Kidney (tissue), 14 donors: ENCODE results near the gene C2orf92. TPM values are rescaled to one million over a fixed set of nuclear protein-coding genes. Genes with fewer than 3 reads are reported as not detected.

Experiments
- DNase-seq, 5 donors: peaks; one replicate each; pipeline ENCODE4 v3.0.0-alpha.2; 2013 to 2020
- FAIRE-seq: peaks from 2 replicates; lab custom pipeline; 2012; peaks lifted over from hg19 to GRCh38; lab: Jason Lieb, UNC
- H3K27ac ChIP-seq, 2 donors: one replicate each; pipeline ENCODE4 v1.7.0; 2013; ENCODE audit warnings: low read depth in 2 of 2, low read length in 2 of 2, inconsistent platforms in 1 of 2
- H3K27me3 ChIP-seq: one replicate; pipeline ENCODE4 v1.7.1; 2013; ENCODE audit warnings: low read length, inconsistent platforms; ENCODE audit not compliant: control insufficient read depth, insufficient read depth
- H3K36me3 ChIP-seq, 3 donors: one replicate each; pipeline versions ENCODE4 v1.7.0 to v1.7.1; 2013; ENCODE audit warnings: low read length in 3 of 3, control low read depth in 1 of 3, inconsistent platforms in 1 of 3; ENCODE audit not compliant: insufficient read depth in 3 of 3, control insufficient read depth in 2 of 3
- H3K4me1 ChIP-seq, 3 donors: one replicate each; pipeline versions ENCODE4 v1.7.0 to v1.7.1; 2013; ENCODE audit warnings: low read length in 3 of 3, inconsistent platforms in 1 of 3, low read depth in 1 of 3; ENCODE audit not compliant: control insufficient read depth in 2 of 3, insufficient read depth in 2 of 3
- H3K4me3 ChIP-seq, 3 donors: one replicate each; pipeline versions ENCODE4 v1.7.0 to v1.8.1; 2013; ENCODE audit warnings: low read length in 3 of 3, control low read depth in 1 of 3, inconsistent platforms in 1 of 3
- H3K9ac ChIP-seq, 3 donors: one replicate each; pipeline versions ENCODE4 v1.7.0 to v1.7.1; 2013; ENCODE audit warnings: low read length in 3 of 3, control low read depth in 1 of 3, inconsistent platforms in 1 of 3
- H3K9me3 ChIP-seq, 3 donors: one replicate each; pipeline versions ENCODE4 v1.7.0 to v1.7.1; 2013; ENCODE audit warnings: low read length in 3 of 3, control low read depth in 1 of 3, inconsistent platforms in 1 of 3; ENCODE audit not compliant: control insufficient read depth in 2 of 3, insufficient read depth in 1 of 3
- intact Hi-C: fragments of 100-400 bp; cut with DNase I; formaldehyde crosslinking; loops from one replicate; pipeline ENCODE4 v1.11.1; 2022
- polyA plus RNA-seq: library from polyadenylated mRNA; stranded (reverse); fragments of 350-450 nt; fragmentation: Illumina TruSeq; extraction: RNeasy Lipid Tissue Mini Kit (QIAGEN cat#74804); gene quantifications from one replicate; pipeline ENCODE4 v1.2.3, GENCODE V29; 2014; ENCODE audit warnings: low read depth, low replicate concordance; ENCODE audit not compliant: insufficient read depth
- total RNA-seq: library from RNA; stranded (reverse); fragmentation: NEBNext Ultra II Directional; extraction: Animal tissue kit (Norgen Biotek cat#: 25700); gene quantifications from one replicate; pipeline ENCODE4 v1.2.1, GENCODE V29; 2021
- TF ChIP-seq, protein P1 (sequence below): IDR thresholded peaks from 3 replicates; pipeline ENCODE4 v1.5.1; 2012; ENCODE audit warnings: mild to moderate bottlenecking, moderate library complexity, borderline replicate concordance; ENCODE audit not compliant: insufficient read depth; ENCODE audit errors: extremely low read depth
- donor health status: control.
- donor health status: control.
- donor health status: control.
- donor health status: control.
- donor health status: control.
- donor health status: DM: yes; HTN: yes; CAD: no.
- donor health status: Normal renal cell carcinoma (clear cell type).

The C2orf92 gene
- total and polyA plus RNA-seq, 2 donors from 2014 or later = 3.3 to 7.3 TPM

DNA sequence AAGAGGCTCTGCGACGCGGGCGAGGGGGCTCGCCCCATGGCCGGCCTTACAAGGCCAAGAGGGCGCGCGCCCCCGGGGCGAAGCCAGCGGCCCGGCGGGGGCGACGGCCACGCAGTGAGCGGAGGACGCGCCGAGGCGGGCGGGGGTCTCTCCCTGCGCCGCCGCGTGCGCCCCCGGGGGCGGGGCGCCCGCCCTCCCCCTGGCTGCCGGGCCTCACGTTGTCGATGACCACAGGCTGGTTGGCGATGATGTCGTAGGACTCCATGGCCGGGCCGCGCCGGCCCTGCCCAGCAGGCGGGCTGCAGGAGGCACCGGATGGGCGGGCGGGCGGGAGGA is 5.9 kb upstream of the C2orf92 start:
- intact Hi-C loops = no loop called here
- Histone ChIP-seq H3K36me3 (peaks cover 0 to 5% (median 2%) of the 10 kb centered on the region in 3 donors), H3K27me3 (no peaks in the 10 kb centered on the region), H3K9me3 (no peaks in the 10 kb centered on the region), H3K4me3 (peak overlapping the region; percentile 70 to 85 (median 81)), H3K9ac (peak overlapping the region in 2 of 3 donors; percentile 21 to 98), H3K4me1 (peaks cover 0 to 18% (median 6%) of the 10 kb centered on the region in 3 donors), H3K27ac (peak overlapping the region; percentile 71 to 93)
- FAIRE-seq (no peak), DNase-seq (no peak)
- TF ChIP-seq, protein P1, sequence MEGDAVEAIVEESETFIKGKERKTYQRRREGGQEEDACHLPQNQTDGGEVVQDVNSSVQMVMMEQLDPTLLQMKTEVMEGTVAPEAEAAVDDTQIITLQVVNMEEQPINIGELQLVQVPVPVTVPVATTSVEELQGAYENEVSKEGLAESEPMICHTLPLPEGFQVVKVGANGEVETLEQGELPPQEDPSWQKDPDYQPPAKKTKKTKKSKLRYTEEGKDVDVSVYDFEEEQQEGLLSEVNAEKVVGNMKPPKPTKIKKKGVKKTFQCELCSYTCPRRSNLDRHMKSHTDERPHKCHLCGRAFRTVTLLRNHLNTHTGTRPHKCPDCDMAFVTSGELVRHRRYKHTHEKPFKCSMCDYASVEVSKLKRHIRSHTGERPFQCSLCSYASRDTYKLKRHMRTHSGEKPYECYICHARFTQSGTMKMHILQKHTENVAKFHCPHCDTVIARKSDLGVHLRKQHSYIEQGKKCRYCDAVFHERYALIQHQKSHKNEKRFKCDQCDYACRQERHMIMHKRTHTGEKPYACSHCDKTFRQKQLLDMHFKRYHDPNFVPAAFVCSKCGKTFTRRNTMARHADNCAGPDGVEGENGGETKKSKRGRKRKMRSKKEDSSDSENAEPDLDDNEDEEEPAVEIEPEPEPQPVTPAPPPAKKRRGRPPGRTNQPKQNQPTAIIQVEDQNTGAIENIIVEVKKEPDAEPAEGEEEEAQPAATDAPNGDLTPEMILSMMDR = no peak

DNA sequence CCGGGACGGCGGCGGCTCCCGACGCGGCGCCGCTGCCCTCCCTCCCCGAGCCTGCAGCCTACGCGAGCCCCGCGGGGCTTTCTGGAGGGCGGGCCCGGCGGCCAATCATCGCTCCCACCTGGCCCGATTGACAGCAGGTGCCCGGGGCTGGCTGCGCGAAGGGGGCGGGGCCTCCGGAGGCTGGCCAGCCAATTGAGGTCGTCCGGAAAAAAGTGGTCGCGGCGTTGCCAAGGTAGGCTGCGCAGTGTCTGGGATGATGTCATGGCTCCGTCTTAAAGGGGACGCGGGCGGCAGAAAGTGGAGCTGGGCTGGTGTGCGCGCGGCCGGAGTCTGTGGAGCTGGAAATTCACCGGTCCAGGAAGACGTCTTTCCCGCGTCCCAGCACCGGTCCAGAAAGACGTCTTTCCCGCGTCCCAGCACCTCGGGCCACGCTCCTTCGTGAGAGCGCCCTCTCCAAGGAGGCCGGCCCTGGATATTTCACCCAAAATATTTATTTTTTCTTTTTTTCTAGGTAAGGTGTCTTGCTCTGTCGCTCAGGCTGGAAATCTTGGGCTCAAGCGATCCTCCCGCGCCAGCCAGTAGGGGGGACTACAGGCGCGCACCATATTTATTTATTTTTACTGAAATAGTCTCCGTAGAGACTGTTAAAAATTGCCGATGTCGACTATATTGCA is 5.4 kb upstream of the C2orf92 start, which contains the start of gene ACTR1B:
ACTR1B (minus strand) TSS at position 83 of the 674 bp plus-strand sequence. CDS start 154 bp downstream, outside the sequence.
- intact Hi-C loops = no loop called here
- Histone ChIP-seq H3K9ac (peak within 1 kb of the TSS; percentile 72 to 98 (median 76)), H3K27me3 (no peaks in the 10 kb centered on the region), H3K36me3 (peaks cover 0 to 5% (median 0%) of the 10 kb centered on the region in 3 donors), H3K4me1 (peaks cover 0 to 18% (median 6%) of the 10 kb centered on the region in 3 donors), H3K27ac (peak within 1 kb of the TSS; percentile 92 to 93), H3K4me3 (peak within 1 kb of the TSS; percentile 81 to 87 (median 82)), H3K9me3 (no peaks in the 10 kb centered on the region)
- DNase-seq (peak; percentile 99), FAIRE-seq (peak; percentile 54)
- TF ChIP-seq, protein P1 = peak; percentile 35

DNA sequence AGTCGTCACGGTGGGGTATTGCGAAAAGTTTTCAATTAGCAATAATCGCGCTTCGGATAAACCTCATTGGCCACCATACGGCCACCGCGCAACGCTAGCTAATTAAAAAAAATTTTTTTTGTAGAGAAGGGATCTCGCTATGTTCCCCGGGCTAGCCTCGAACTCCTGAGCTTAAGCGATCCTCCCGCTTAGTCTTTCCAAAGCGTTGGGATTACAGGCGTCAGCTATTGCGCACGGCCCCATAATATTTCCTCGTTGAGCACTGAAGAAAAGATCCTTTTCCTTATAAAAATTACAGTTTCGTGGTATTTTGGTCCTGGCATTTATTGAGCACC is 4.9 kb upstream of the C2orf92 start:
- no peaks in the 10 kb centered on the region for H3K9me3 ChIP-seq
- H3K36me3 ChIP-seq = peaks cover 0 to 5% (median 0%) of the 10 kb centered on the region in 3 donors
- no peak for FAIRE-seq
- peaks cover 0 to 18% (median 6%) of the 10 kb centered on the region in 3 donors for H3K4me1 ChIP-seq
- H3K27me3 ChIP-seq = no peaks in the 10 kb centered on the region
- TF ChIP-seq, protein P1 = no peak
- H3K9ac ChIP-seq = peak overlapping the region; percentile 72 to 90 (median 76)
- intact Hi-C loops = no loop called here
- no peak for DNase-seq
- peak overlapping the region; percentile 77 to 87 (median 82) for H3K4me3 ChIP-seq
- peak overlapping the region; percentile 92 to 93 for H3K27ac ChIP-seq
